Hepatic stellate cell (primary cell): Measurements from ENCODE around the gene CD274.
"Not testable (repeated sequence)": the region's sequence is repeated elsewhere in the genome, so short reads cannot be mapped to it uniquely, and the experiment has no call there.

Experiments used
- DNase-seq: peaks from one replicate; pipeline ENCODE4 v3.0.0; 2011; ENCODE audit warnings: low spot score

The CD274 gene

GRCh38 chr9:5450359-5451091 is at the start of gene CD274:
TSS of gene CD274 (plus strand) at chr9:5450542. CDS start at chr9:5456114, 5,572 bp downstream.
- DNase-seq: peak; percentile 60

GRCh38 chr9:5402217-5402616 is 48.1 kb upstream of the CD274 start:
- no peak for DNase-seq

GRCh38 chr9:5408596-5408995 is 41.7 kb upstream of the CD274 start:
- DNase-seq: no peak

- DNase-seq: no peak
Observed at GRCh38 chr9:5416953-5417352, 33.4 kb upstream of the CD274 start.

- DNase-seq: no peak
Observed at GRCh38 chr9:5418481-5418880, 31.9 kb upstream of the CD274 start.

- no peak for DNase-seq
Observed at GRCh38 chr9:5419987-5420386, 30.4 kb upstream of the CD274 start.

GRCh38 chr9:5421163-5421562 is 29.2 kb upstream of the CD274 start:
- no peak for DNase-seq

GRCh38 chr9:5422276-5422675 is 28.1 kb upstream of the CD274 start:
- peak; percentile 9 for DNase-seq

GRCh38 chr9:5425006-5425628 is 25.2 kb upstream of the CD274 start:
- DNase-seq: peak; percentile 17

GRCh38 chr9:5427005-5427404 is 23.3 kb upstream of the CD274 start:
- DNase-seq: no peak

- DNase-seq: no peak
Observed at GRCh38 chr9:5428172-5428571, 22.2 kb upstream of the CD274 start.

- no peak for DNase-seq
Observed at GRCh38 chr9:5428794-5429528, 21.4 kb upstream of the CD274 start.

GRCh38 chr9:5429873-5430564 is 20.3 kb upstream of the CD274 start:
- no peak for DNase-seq

- no peak for DNase-seq
Observed at GRCh38 chr9:5430912-5431311, 19.4 kb upstream of the CD274 start.

GRCh38 chr9:5432890-5433289 is 17.5 kb upstream of the CD274 start:
- not testable (repeated sequence) for DNase-seq

GRCh38 chr9:5433328-5433727 is 17.0 kb upstream of the CD274 start:
- not testable (repeated sequence) for DNase-seq

- DNase-seq: not testable (repeated sequence)
Observed at GRCh38 chr9:5433841-5434810, 16.2 kb upstream of the CD274 start.

- DNase-seq: no peak
Observed at GRCh38 chr9:5435912-5436311, 14.4 kb upstream of the CD274 start.

GRCh38 chr9:5436441-5436840 is 13.9 kb upstream of the CD274 start:
- DNase-seq: no peak

- peak; percentile 83 for DNase-seq
Observed at GRCh38 chr9:5437254-5438216, 12.8 kb upstream of the CD274 start, which contains the start of gene PLGRKT. TSS of gene PLGRKT (minus strand) at chr9:5437925. CDS start at chr9:5431977, 5,948 bp downstream.
